GM12892 (cell line): Measurements from ENCODE around the gene DHDDS.

Experiments used
- POLR2A ChIP-seq: IDR thresholded peaks from 2 replicates; pipeline ENCODE4 v1.6.1; 2011; ENCODE audit warnings: low read depth, low read length, control low read depth
- POLR2AphosphoS5 ChIP-seq: IDR thresholded peaks from 2 replicates; pipeline ENCODE4 v1.6.1; 2011; ENCODE audit warnings: low read depth, low read length, control low read depth

- no peak for TF ChIP-seq POLR2AphosphoS5
- no peak for TF ChIP-seq POLR2A
Measured at GRCh38 chr1:26520339-26520738, 88.2 kb downstream of the DHDDS start.
